Measurements from ENCODE around the gene NUCB2. TPM values are rescaled to one million over a fixed set of nuclear protein-coding genes. Genes with fewer than 3 reads are reported as not detected.
"Not testable (repeated sequence)": the region's sequence is repeated elsewhere in the genome, so short reads cannot be mapped to it uniquely, and the experiment has no call there.

Gene NUCB2
- total RNA-seq, 4 donors from 2014 or later = 12.2 to 42.7 (median 17.3) TPM

- no peak for DNase-seq
- no peak overlapping the region for H3K4me3 ChIP-seq
- no peaks in the 10 kb centered on the region for H3K27me3 ChIP-seq
- no peaks in the 10 kb centered on the region for H3K36me3 ChIP-seq
- no peaks in the 10 kb centered on the region for H3K9me3 ChIP-seq
- TF ChIP-seq CTCF (IDR thresholded peaks at IDR 0.05) (no peak), POLR2A (IDR thresholded peaks at IDR 0.05) (no peak)
- H3K4me1 ChIP-seq = no peaks in the 10 kb centered on the region
- H3K27ac ChIP-seq = no peak overlapping the region
These were observed 38.2 kb upstream of the NUCB2 start for GRCh38 chr11:17238377-17238776.

- not testable (repeated sequence) for H3K27ac ChIP-seq, H3K4me3 ChIP-seq, H3K9me3 ChIP-seq, DNase-seq, H3K4me1 ChIP-seq, H3K36me3 ChIP-seq, H3K27me3 ChIP-seq
These were observed 36.6 kb upstream of the NUCB2 start for GRCh38 chr11:17239927-17240326.

GRCh38 chr11:17240780-17241179 is 35.8 kb upstream of the NUCB2 start:
- Histone ChIP-seq H3K9me3 (no peaks in the 10 kb centered on the region), H3K27me3 (no peaks in the 10 kb centered on the region), H3K27ac (no peak overlapping the region), H3K4me3 (no peak overlapping the region), H3K4me1 (no peaks in the 10 kb centered on the region), H3K36me3 (no peaks in the 10 kb centered on the region)
- no peak for TF ChIP-seq POLR2A (IDR thresholded peaks at IDR 0.05)
- TF ChIP-seq CTCF (IDR thresholded peaks at IDR 0.05) = no peak
- DNase-seq = no peak

GRCh38 chr11:17242954-17243353 is 33.6 kb upstream of the NUCB2 start:
- not testable (repeated sequence) for H3K27ac ChIP-seq, H3K4me3 ChIP-seq, H3K9me3 ChIP-seq, H3K36me3 ChIP-seq, H3K27me3 ChIP-seq, H3K4me1 ChIP-seq, DNase-seq

GRCh38 chr11:17244046-17244445 is 32.5 kb upstream of the NUCB2 start:
- Histone ChIP-seq H3K9me3 (no peaks in the 10 kb centered on the region), H3K27ac (no peak overlapping the region), H3K36me3 (no peaks in the 10 kb centered on the region), H3K27me3 (no peaks in the 10 kb centered on the region), H3K4me3 (no peak overlapping the region), H3K4me1 (no peaks in the 10 kb centered on the region)
- TF ChIP-seq CTCF (IDR thresholded peaks at IDR 0.05) = no peak
- no peak for TF ChIP-seq POLR2A (IDR thresholded peaks at IDR 0.05)
- DNase-seq = no peak

GRCh38 chr11:17250561-17251350 is 25.8 kb upstream of the NUCB2 start:
- DNase-seq = no peak
- no peak for TF ChIP-seq POLR2A (IDR thresholded peaks at IDR 0.05)
- no peak for TF ChIP-seq CTCF (IDR thresholded peaks at IDR 0.05)
- no peaks in the 10 kb centered on the region for H3K9me3 ChIP-seq
- no peak overlapping the region for H3K4me3 ChIP-seq
- H3K36me3 ChIP-seq = no peaks in the 10 kb centered on the region
- no peaks in the 10 kb centered on the region for H3K4me1 ChIP-seq
- H3K27me3 ChIP-seq = no peaks in the 10 kb centered on the region
- H3K27ac ChIP-seq = no peak overlapping the region

GRCh38 chr11:17252704-17253103 is 23.8 kb upstream of the NUCB2 start:
- Histone ChIP-seq H3K27ac (no peak overlapping the region), H3K4me1 (no peaks in the 10 kb centered on the region), H3K27me3 (no peaks in the 10 kb centered on the region), H3K36me3 (no peaks in the 10 kb centered on the region), H3K9me3 (no peaks in the 10 kb centered on the region), H3K4me3 (no peak overlapping the region)
- DNase-seq = no peak
- TF ChIP-seq POLR2A (IDR thresholded peaks at IDR 0.05) (no peak), CTCF (IDR thresholded peaks at IDR 0.05) (no peak)

Data from Peyer's patch (tissue), 4 donors.